ENCODE measurements around the gene NAALADL2. TPM values are rescaled to one million over a fixed set of nuclear protein-coding genes. Genes with fewer than 3 reads are reported as not detected.
"Not testable (repeated sequence)": the region's sequence is repeated elsewhere in the genome, so short reads cannot be mapped to it uniquely, and the experiment has no call there.

NAALADL2 gene
- total RNA-seq, 2 donors from 2014 or later, result 0.70 TPM; not detected in 1

GRCh38 chr3:175173117-175173516, 314.0 kb downstream of the NAALADL2 start:
- not testable (repeated sequence) for H3K4me3 Mint-ChIP-seq; H3K4me1 Mint-ChIP-seq (ENCODE audit: low read depth in 2 of 2); DNase-seq (ENCODE audit: low spot score); H3K27ac Mint-ChIP-seq; ATAC-seq; H3K36me3 Mint-ChIP-seq; H3K27me3 Mint-ChIP-seq
- peaks cover 11% of the 10 kb centered on the region for H3K9me3 Mint-ChIP-seq

- Mint-ChIP-seq H3K4me1 (ENCODE audit: low read depth in 2 of 2) (no peaks in the 10 kb centered on the region), H3K27ac (no peak overlapping the region), H3K9me3 (peaks cover 16% of the 10 kb centered on the region), H3K4me3 (no peak overlapping the region), H3K27me3 (no peaks in the 10 kb centered on the region), H3K36me3 (no peaks in the 10 kb centered on the region)
- DNase-seq (ENCODE audit: low spot score) (no peak), ATAC-seq (no peak)
Observed at GRCh38 chr3:175176556-175176955, 317.4 kb downstream of the NAALADL2 start.

- no peak for DNase-seq (ENCODE audit: low spot score)
- H3K36me3 Mint-ChIP-seq, result no peaks in the 10 kb centered on the region
- ATAC-seq, result no peak
- H3K27ac Mint-ChIP-seq, result no peak overlapping the region
- no peak overlapping the region for H3K4me3 Mint-ChIP-seq
- peaks cover 20% of the 10 kb centered on the region for H3K9me3 Mint-ChIP-seq
- H3K4me1 Mint-ChIP-seq (ENCODE audit: low read depth in 2 of 2), result no peaks in the 10 kb centered on the region
- no peaks in the 10 kb centered on the region for H3K27me3 Mint-ChIP-seq
Observed at GRCh38 chr3:175179055-175179454, 319.9 kb downstream of the NAALADL2 start.

DNA sequence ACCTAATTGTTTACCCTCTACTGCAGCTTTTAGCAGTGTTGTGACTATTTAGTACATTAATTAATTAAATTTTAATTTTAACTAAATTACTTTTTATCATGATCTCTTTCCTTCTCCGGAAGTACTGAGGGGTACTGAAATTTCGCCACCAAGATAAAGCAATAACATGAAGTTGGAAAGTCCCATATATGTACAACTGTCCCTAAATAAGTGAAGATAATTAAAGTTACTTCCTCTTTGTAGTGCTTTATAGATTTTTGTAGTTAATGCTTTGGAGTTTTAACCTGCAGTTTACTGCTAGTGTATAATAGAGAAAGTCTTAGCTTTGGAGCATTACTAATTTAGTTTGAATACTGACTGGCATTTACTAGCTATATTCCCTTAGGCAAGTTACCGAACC, 325.3 kb downstream of the NAALADL2 start:
- no peaks in the 10 kb centered on the region for H3K4me1 Mint-ChIP-seq (ENCODE audit: low read depth in 2 of 2)
- H3K36me3 Mint-ChIP-seq, result no peaks in the 10 kb centered on the region
- peaks cover 24% of the 10 kb centered on the region for H3K9me3 Mint-ChIP-seq
- H3K4me3 Mint-ChIP-seq, result no peak overlapping the region
- DNase-seq (ENCODE audit: low spot score), result no peak
- H3K27ac Mint-ChIP-seq, result no peak overlapping the region
- no peak for ATAC-seq
- H3K27me3 Mint-ChIP-seq, result no peaks in the 10 kb centered on the region

DNA sequence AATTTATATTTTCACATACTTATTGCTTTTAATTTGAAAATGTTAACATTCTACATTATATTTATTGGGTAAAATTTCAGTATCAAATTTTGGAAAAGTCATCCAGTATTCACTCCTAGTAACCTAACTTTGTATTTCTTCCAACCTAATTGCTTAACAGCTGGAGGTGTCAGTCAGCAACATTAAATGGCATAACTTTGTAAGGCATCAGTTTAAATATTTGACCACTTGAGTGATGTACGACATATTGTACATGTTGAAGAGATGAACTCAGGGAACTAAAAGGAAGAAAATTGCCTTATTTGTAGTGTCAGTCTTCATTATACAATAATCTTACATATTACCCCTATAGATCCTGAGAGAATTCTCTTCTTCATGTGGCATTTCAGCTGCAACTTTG, 326.8 kb downstream of the NAALADL2 start:
- Mint-ChIP-seq H3K9me3 (peaks cover 27% of the 10 kb centered on the region), H3K27me3 (no peaks in the 10 kb centered on the region), H3K36me3 (no peaks in the 10 kb centered on the region), H3K4me1 (ENCODE audit: low read depth in 2 of 2) (no peaks in the 10 kb centered on the region), H3K27ac (no peak overlapping the region), H3K4me3 (no peak overlapping the region)
- DNase-seq (ENCODE audit: low spot score), result no peak
- ATAC-seq, result no peak

DNA sequence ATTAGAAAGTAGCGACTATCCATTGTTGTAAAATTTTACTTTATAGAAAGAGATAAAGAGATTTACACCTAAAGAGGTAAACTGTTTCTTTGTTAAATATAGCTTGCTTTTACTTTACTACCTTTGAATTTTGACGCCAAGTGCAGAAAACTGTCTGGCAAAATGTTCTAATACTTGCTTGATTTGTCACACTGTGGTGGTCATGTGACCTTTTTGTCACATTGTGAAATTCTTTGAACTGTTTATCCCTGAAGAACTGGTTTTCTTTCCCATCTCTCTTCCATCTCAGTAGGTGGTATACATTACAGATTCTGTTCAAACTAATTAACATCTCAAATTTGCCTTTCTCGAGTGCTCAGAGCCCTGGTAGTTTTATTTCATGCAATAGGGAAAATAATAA, 327.4 kb downstream of the NAALADL2 start:
- no peaks in the 10 kb centered on the region for H3K4me1 Mint-ChIP-seq (ENCODE audit: low read depth in 2 of 2)
- peaks cover 24% of the 10 kb centered on the region for H3K9me3 Mint-ChIP-seq
- ATAC-seq (no peak), DNase-seq (ENCODE audit: low spot score) (no peak)
- no peak overlapping the region for H3K27ac Mint-ChIP-seq
- H3K36me3 Mint-ChIP-seq, result no peaks in the 10 kb centered on the region
- no peaks in the 10 kb centered on the region for H3K27me3 Mint-ChIP-seq
- no peak overlapping the region for H3K4me3 Mint-ChIP-seq

GRCh38 chr3:175187586-175187985, 328.5 kb downstream of the NAALADL2 start:
- DNase-seq (ENCODE audit: low spot score) (no peak), ATAC-seq (no peak)
- no peaks in the 10 kb centered on the region for H3K4me1 Mint-ChIP-seq (ENCODE audit: low read depth in 2 of 2)
- H3K9me3 Mint-ChIP-seq, result peaks cover 24% of the 10 kb centered on the region
- no peaks in the 10 kb centered on the region for H3K36me3 Mint-ChIP-seq
- no peak overlapping the region for H3K4me3 Mint-ChIP-seq
- no peak overlapping the region for H3K27ac Mint-ChIP-seq
- no peaks in the 10 kb centered on the region for H3K27me3 Mint-ChIP-seq

DNA sequence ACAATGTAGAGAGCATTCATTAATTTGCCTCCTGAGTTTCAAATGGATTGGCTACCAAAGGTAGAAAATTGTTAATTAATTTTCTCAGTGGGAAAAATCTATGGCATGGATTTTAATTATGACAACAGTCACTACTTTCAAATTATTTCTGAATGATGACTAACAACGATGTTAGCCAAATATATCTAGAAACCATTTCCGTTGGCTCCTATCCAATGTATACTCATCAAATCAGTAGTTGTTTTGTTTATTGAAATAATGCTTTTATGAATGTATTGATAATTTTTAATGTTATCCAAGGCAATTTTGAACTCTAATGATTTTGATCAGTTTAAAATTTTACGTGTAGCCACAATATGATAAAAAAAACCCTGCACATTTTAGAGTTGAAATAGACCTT, 333.4 kb downstream of the NAALADL2 start:
- Mint-ChIP-seq H3K27ac (no peak overlapping the region), H3K4me3 (no peak overlapping the region), H3K9me3 (peaks cover 16% of the 10 kb centered on the region), H3K36me3 (no peaks in the 10 kb centered on the region), H3K4me1 (ENCODE audit: low read depth in 2 of 2) (no peaks in the 10 kb centered on the region), H3K27me3 (no peaks in the 10 kb centered on the region)
- ATAC-seq, result no peak
- no peak for DNase-seq (ENCODE audit: low spot score)

GRCh38 chr3:175193815-175194518, 334.8 kb downstream of the NAALADL2 start:
- DNase-seq (ENCODE audit: low spot score), result no peak
- no peaks in the 10 kb centered on the region for H3K4me1 Mint-ChIP-seq (ENCODE audit: low read depth in 2 of 2)
- no peak overlapping the region for H3K27ac Mint-ChIP-seq
- peaks cover 9% of the 10 kb centered on the region for H3K9me3 Mint-ChIP-seq
- no peak for ATAC-seq
- H3K27me3 Mint-ChIP-seq, result no peaks in the 10 kb centered on the region
- no peaks in the 10 kb centered on the region for H3K36me3 Mint-ChIP-seq
- no peak overlapping the region for H3K4me3 Mint-ChIP-seq

- Mint-ChIP-seq H3K27me3 (no peaks in the 10 kb centered on the region), H3K27ac (no peak overlapping the region), H3K9me3 (peaks cover 14% of the 10 kb centered on the region), H3K4me1 (ENCODE audit: low read depth in 2 of 2) (no peaks in the 10 kb centered on the region), H3K4me3 (no peak overlapping the region), H3K36me3 (peaks cover 18% of the 10 kb centered on the region)
- DNase-seq (ENCODE audit: low spot score) (no peak), ATAC-seq (no peak)
Observed at GRCh38 chr3:175198991-175199783, 340.1 kb downstream of the NAALADL2 start.

DNA sequence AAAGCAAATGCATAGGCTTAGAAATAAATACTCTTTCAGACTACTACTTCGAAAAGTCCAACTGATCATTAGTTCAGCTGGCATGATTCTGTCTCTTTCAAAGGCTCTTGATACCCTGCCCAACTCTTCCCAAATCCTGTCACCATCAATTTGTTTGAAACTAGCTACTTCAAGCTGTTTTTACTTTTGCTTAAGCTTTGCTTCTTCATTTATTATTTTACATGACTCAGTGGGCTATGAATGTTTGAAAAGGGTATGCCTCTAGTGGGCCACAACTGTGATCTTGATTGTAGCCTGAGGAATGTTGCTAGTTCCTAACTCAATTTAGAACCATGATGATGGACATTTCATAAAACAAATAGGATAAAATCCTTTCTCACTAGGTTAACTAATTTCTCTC, 340.8 kb downstream of the NAALADL2 start:
- H3K4me3 Mint-ChIP-seq, result no peak overlapping the region
- no peak overlapping the region for H3K27ac Mint-ChIP-seq
- peaks cover 16% of the 10 kb centered on the region for H3K9me3 Mint-ChIP-seq
- no peaks in the 10 kb centered on the region for H3K27me3 Mint-ChIP-seq
- ATAC-seq, result no peak
- DNase-seq (ENCODE audit: low spot score), result no peak
- H3K36me3 Mint-ChIP-seq, result peaks cover 22% of the 10 kb centered on the region
- no peaks in the 10 kb centered on the region for H3K4me1 Mint-ChIP-seq (ENCODE audit: low read depth in 2 of 2)

- DNase-seq (ENCODE audit: low spot score) (no peak), ATAC-seq (no peak)
- Mint-ChIP-seq H3K9me3 (peaks cover 22% of the 10 kb centered on the region), H3K27ac (no peak overlapping the region), H3K27me3 (no peaks in the 10 kb centered on the region), H3K36me3 (peaks cover 28% of the 10 kb centered on the region), H3K4me3 (no peak overlapping the region), H3K4me1 (ENCODE audit: low read depth in 2 of 2) (no peaks in the 10 kb centered on the region)
Observed at GRCh38 chr3:175200391-175201095, 341.4 kb downstream of the NAALADL2 start.

DNA sequence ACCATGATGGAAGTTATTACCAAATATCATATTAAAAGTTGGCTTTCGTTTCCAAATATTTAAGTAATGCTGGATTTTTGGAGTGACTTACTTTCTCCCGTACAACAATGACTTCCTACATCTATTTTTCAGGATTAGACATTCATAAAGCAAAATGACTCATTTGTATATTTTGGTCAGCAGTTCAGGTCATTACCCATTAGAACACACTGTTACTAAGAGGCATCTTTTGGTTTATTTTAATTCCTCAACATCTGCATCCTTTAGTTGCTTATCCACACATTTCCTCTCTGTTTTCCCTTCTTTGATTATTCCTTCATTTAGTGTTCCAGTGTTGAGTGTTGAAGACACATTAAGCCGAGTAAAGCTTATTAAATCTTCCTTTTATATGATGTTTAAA, 348.2 kb downstream of the NAALADL2 start:
- H3K4me3 Mint-ChIP-seq, result no peak overlapping the region
- H3K9me3 Mint-ChIP-seq, result peaks cover 22% of the 10 kb centered on the region
- ATAC-seq (no peak), DNase-seq (ENCODE audit: low spot score) (no peak)
- H3K27me3 Mint-ChIP-seq, result no peaks in the 10 kb centered on the region
- no peak overlapping the region for H3K27ac Mint-ChIP-seq
- no peaks in the 10 kb centered on the region for H3K4me1 Mint-ChIP-seq (ENCODE audit: low read depth in 2 of 2)
- H3K36me3 Mint-ChIP-seq, result peaks cover 24% of the 10 kb centered on the region

DNA sequence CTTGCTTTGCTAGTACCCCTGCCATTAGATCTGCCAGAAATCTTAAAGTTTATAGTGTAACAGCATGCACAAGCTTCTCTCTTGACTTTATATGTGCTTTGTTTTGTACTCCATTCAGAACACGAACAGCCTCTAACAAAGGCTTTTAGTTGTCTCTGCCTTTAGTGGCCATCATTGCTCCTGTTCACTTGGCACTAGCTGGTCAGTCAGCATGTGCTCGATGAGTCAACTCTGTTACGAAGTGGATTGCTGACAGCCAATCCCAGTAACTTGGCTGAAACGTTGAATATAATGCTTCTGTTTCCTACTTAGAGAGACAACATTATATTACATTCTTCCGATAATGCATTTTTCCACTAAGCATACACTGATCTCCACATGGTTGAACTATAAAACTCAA, 349.2 kb downstream of the NAALADL2 start:
- ATAC-seq (no peak), DNase-seq (ENCODE audit: low spot score) (no peak)
- peaks cover 29% of the 10 kb centered on the region for H3K9me3 Mint-ChIP-seq
- no peak overlapping the region for H3K27ac Mint-ChIP-seq
- no peaks in the 10 kb centered on the region for H3K27me3 Mint-ChIP-seq
- no peak overlapping the region for H3K4me3 Mint-ChIP-seq
- peaks cover 24% of the 10 kb centered on the region for H3K36me3 Mint-ChIP-seq
- no peaks in the 10 kb centered on the region for H3K4me1 Mint-ChIP-seq (ENCODE audit: low read depth in 2 of 2)

Data from natural killer cell treated with Interleukin-12 subunit alpha and Interleukin-12 subunit beta and Interleukin-15 and Interleukin-18, amount 100 ng/mL, for 72 hours (primary cell).